ENCODE results near the gene RAD50.

The RAD50 gene

GRCh38 chr5:132639706-132640130, 82.9 kb downstream of the RAD50 start:
- no peak for DNase-seq

- no peak for DNase-seq
Measured at GRCh38 chr5:132640613-132641012, 83.8 kb downstream of the RAD50 start.

- DNase-seq = no peak
Measured at GRCh38 chr5:132641241-132641723, 84.5 kb downstream of the RAD50 start.

- no peak for DNase-seq
Measured at GRCh38 chr5:132641841-132642240, 85.1 kb downstream of the RAD50 start.

GRCh38 chr5:132644177-132644576, 87.4 kb downstream of the RAD50 start:
- no peak for DNase-seq

- DNase-seq = no peak
Measured at GRCh38 chr5:132646583-132647266, 89.9 kb downstream of the RAD50 start.

- DNase-seq = no peak
Measured at GRCh38 chr5:132647473-132647872, 90.7 kb downstream of the RAD50 start.

GRCh38 chr5:132648355-132648754, 91.6 kb downstream of the RAD50 start:
- DNase-seq = no peak

GRCh38 chr5:132651838-132652469, 95.2 kb downstream of the RAD50 start:
- DNase-seq = no peak

- no peak for DNase-seq
Measured at GRCh38 chr5:132653716-132654115, 96.9 kb downstream of the RAD50 start.

- DNase-seq = peak; percentile 38
Measured at GRCh38 chr5:132655821-132656773, 99.3 kb downstream of the RAD50 start.

GRCh38 chr5:132656774-132657355, 100.1 kb downstream of the RAD50 start:
- DNase-seq = no peak

GRCh38 chr5:132657676-132658380, 101.1 kb downstream of the RAD50 start, which contains the start of gene IL13:
IL13 (plus strand) TSS chr5:132658173; CDS start chr5:132658187, 14 bp downstream.
- no peak for DNase-seq

GRCh38 chr5:132658381-132659302, 101.9 kb downstream of the RAD50 start:
- DNase-seq = no peak

GRCh38 chr5:132659598-132660493, 103.1 kb downstream of the RAD50 start:
- no peak for DNase-seq

GRCh38 chr5:132661231-132662003, 104.6 kb downstream of the RAD50 start:
- DNase-seq = no peak

GRCh38 chr5:132662004-132662401, 105.2 kb downstream of the RAD50 start:
- no peak for DNase-seq

GRCh38 chr5:132662925-132663770, 106.4 kb downstream of the RAD50 start:
- DNase-seq = peak; percentile 27

Measured in CD4-positive, alpha-beta T cell treated with Interleukin-15 for 1 hour (primary cell).